RPMI8226 (cell line): ENCODE data around the gene RBMS2.

ENCODE experiments used
- DNase-seq: peaks from one replicate; pipeline ENCODE4 v3.0.0-alpha.2; 2015

Gene RBMS2

GRCh38 chr12:56632701-56633467, 111.3 kb downstream of the RBMS2 start:
- no peak for DNase-seq

- DNase-seq = peak; percentile 44
These were observed 112.0 kb downstream of the RBMS2 start for GRCh38 chr12:56633468-56634241.

GRCh38 chr12:56634242-56634836, 112.7 kb downstream of the RBMS2 start:
- DNase-seq = peak; percentile 77

- peak; percentile 90 for DNase-seq
These were observed 113.5 kb downstream of the RBMS2 start for GRCh38 chr12:56634837-56635791.

GRCh38 chr12:56635806-56636674, 114.4 kb downstream of the RBMS2 start:
- DNase-seq = peak; percentile 91

DNA sequence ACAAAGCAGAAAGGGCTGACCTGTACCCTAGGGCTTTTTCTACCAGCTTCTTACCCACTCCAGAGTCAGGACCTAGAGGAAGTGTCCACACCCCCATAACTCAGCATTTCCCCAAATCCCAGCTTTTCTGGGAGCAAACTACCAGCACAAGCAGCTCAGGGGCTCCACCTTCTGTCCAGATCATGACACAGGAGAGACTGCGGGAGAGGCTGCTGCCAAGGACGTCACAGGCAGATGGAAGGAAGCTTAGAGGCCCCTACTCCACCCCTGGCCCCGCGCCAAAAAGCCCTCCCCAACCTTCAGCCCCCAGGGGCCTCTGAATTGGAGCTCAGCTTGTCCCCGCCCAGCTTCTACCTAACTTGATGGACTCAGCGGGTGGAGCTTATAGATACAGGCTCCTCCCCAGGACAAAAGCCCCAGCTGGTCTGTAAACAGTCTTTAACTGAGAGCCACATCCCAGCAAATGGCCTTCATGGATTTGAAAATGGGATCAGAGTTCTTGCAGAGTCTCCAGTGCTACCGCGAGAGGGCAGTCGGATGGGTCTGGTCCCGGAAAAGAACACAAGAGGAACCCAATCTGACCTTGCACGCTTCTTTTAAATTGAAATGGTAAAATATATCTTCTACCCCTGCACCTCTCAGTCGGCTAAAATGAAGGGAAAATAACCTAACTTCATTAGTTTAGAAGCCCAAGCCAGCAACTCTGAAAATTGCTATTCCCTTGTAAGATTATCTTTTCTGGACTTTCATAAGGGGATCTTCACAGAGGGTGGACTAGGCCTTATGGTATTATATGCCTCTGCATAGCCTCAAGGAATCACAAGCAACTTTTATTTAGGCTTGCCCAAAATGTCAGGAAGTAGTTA, 115.3 kb downstream of the RBMS2 start:
- peak; percentile 98 for DNase-seq

DNA sequence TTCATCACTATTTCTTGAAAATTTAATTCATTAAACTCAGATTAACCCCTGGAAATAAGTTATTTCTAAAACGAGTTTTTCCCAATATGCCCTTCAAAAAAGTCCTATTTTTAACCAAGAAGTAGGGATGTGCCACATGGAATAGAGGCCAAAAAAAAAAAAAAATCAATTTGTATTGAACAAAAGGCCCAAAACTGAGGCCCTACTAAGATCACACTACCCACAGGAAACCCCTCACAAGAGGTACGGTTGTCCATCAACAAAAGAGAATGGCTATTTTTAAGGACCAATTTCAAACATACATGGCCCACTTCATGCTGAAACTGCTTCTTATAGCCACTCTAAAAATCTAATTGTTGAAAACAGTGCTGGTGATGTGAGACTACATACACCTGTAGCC, 116.0 kb downstream of the RBMS2 start:
- no peak for DNase-seq

- DNase-seq = no peak
These were observed 119.6 kb downstream of the RBMS2 start for GRCh38 chr12:56641219-56641618.

DNA sequence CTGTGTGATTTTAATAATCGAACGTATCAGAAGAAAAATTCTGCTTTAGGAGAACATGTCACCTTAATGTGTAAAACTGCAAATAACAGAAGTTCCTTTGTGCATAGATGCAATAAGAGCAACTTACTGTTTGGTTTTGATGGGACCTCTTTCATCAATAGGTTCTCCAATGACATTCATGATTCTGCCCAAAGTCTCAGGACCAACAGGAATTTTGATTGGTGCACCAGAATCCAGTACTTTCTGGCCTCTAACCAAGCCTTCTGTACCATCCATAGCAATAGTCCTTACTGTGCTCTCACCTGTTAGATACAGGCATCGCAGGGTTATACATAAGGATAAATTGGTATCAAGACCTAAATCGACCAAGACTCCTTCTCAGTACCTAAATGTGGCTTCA, 123.0 kb downstream of the RBMS2 start:
- no peak for DNase-seq

GRCh38 chr12:56645201-56645716, 123.6 kb downstream of the RBMS2 start:
- peak; percentile 19 for DNase-seq
